HG03139 (cell line): Measurements from ENCODE around the gene C22orf39.

Experiments
- ATAC-seq: cut with Tn5 transposase; IDR thresholded peaks from one replicate; pipeline ENCODE4 v1.9.1; 2021; ENCODE audit not compliant: unreplicated experiment

Gene C22orf39

DNA sequence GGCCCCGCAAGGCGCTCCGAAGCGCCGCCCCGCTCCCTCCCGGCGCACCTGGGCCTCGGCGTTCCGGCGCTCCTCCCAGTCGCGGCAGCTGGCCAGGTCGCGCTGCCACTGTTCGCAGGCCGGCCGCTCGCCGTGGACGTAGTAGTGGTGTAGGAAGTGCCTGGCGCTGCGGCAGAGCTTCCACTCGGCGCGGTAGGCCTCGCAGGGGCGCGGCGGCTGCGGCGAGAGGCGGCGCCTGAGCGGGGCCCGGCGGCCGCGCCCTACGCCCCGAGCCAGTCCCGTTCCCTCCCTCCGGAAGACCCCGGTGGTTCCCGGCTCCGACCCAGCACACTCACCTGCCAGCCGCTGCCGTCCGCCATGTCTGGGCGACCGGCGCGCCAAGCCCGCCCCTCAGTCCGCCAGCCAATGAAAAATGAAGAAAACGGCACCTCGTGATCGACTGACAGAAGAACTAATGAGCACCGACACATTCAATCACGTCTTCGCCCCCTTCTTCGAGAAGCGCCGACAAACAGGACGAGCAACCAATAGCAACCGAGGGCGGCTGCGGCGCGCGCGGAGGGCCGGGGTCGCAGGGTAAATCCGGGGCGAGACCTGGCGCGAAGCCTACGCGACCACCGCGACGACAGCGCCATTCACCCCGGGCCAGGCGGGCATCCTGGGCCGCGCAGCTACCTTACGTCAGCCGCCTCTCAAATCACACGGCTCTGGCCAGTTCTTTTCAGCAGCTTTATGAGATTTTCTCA lies at the start of gene C22orf39:
Gene C22orf39 (minus strand): TSS at position 382 of the 746 bp plus-strand sequence. CDS start 23 bp downstream, at position 359.
- peak; percentile 78 for ATAC-seq

DNA sequence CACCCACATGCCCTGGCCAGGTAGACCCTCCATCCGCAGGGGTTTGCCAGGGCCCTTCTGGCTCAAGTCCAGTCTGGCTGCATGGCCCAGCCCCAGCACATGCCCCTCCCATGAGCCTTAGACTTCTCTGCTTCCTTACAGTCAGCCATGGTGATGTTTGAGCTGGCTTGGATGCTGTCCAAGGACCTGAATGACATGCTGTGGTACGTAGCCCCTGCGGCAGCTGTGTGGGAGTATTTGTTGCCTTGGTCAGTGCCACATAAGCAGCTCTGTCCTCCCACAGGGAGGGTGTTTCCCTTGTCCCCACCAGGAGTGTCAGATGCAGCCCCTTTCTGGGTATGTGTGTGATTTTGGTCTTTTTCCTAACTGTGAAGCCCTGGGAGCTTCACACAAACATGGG lies 49.7 kb upstream of the C22orf39 start:
- ATAC-seq = no peak

DNA sequence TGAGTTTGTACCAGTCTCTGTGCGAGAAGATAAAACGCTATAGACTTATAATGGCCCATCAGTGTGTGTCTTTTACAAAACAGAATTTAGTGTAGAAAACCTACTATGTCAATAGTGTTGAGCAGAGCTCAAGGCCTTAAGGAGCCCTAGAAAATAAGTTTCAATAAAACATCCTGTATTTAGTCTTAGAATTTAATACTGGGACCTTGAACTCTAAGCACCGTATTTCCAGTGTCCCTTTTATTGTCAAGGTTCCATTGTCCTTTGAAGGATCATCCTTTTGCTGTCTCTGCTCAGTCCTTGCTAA lies 48.8 kb upstream of the C22orf39 start:
- no peak for ATAC-seq

- ATAC-seq = no peak
These were observed 48.2 kb upstream of the C22orf39 start for GRCh38 chr22:19495562-19496323.

- no peak for ATAC-seq
These were observed 47.2 kb upstream of the C22orf39 start for GRCh38 chr22:19494676-19495173.

GRCh38 chr22:19494001-19494560 lies 46.6 kb upstream of the C22orf39 start:
- no peak for ATAC-seq

DNA sequence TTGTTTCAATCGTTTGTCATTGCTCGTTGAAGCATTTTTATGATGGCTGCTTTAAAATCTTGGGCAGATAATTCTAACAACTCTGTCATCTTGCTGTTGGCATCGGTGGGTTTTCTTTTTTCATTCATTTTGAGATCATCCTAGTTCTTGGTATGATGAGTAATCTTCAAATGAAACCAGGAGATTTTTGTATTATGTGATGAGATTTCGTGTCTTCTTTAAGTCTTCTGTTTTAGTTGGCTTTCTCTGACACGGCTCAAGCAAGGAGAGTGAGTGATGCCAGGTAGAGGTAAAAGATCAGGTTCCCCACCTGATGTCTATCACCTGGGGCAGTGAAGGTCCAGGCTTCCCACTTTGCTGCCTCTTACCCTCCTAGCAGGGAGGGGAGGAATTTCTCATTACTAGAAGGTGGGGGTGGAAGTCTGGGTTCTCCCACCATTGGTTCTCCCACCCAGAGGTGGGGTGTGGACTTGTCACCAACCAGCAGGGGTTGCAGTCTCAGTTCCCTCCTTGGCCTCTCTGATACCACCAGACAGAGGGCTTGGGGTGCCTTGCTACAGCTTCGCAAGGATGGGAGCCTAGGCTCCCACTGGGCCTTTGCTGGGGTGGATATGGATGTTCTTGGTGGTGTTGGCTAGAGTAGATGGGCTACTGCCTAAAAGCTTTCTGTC lies 45.1 kb upstream of the C22orf39 start:
- ATAC-seq = no peak

DNA sequence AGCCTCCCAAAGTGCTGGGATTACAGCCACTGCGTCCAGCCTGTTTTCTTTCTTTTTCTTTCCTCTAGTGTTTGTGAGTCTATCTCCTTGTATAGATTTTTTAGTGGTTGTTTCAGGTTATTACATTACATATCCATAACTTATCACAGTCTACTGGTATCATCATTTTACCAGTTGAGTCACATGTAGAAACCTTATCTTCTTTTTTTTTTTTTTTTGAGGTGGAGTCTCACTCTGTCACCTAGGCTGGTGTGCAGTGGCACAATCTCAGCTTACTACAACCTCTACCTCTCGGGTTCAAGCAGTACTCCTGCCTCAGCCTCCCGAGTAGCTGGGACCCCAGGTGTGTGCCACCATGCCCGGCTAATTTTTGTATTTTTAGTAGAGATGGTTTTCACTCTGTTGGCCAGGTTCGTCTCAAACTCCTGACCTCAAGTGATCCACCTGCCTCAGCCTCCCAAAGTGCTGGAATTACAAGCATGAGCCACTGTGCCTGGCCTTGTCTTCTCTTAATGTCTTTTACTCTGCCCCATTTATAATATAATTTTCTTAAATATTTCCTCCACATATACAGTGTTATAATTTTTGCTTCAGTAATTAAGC lies 43.2 kb upstream of the C22orf39 start:
- no peak for ATAC-seq

DNA sequence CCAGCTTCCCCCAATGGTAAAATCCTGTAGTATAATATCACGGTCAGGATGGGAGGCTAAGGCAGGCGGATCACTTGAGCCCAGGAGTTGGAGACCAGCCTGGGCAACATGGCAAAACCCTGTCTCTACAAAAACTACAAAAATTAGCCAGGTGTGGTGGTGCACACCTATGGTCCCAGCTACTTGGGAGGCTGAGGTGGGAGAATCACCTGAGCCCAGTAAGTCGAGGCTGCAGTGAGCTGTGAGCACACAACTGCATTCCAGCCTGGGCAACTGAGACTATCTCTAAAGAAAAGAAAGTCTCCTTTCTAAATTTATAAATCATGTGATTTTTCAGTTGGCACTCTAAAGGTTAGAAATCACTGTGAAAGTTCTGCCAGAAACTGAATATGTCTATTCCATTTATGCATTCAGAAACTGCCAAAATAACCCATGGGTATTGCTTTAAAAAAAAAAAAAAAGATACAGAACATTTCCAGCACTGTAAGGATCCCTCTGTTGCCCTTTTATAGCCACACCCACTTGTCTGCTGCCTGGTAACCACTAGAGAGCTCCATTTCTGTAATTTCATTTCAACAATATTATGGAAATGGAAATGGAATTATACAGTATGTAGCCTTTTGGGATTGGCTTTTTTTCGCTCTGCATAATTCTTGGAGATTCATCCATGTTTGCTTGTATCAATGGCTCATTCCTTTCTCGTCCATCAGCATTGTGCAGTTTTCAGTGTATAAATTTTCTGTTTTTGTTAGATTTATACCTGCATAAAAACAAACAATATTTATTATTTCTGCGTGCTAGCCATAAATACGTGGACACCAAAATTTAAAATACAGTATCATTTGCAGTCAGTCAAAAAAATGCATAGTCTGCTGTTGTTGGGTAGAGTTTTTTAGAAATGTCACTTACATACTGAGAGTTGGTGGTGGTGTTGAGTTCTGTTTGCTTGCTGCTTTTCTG lies 41.7 kb upstream of the C22orf39 start:
- ATAC-seq = no peak

GRCh38 chr22:19488285-19488684 lies 40.8 kb upstream of the C22orf39 start:
- ATAC-seq = no peak

DNA sequence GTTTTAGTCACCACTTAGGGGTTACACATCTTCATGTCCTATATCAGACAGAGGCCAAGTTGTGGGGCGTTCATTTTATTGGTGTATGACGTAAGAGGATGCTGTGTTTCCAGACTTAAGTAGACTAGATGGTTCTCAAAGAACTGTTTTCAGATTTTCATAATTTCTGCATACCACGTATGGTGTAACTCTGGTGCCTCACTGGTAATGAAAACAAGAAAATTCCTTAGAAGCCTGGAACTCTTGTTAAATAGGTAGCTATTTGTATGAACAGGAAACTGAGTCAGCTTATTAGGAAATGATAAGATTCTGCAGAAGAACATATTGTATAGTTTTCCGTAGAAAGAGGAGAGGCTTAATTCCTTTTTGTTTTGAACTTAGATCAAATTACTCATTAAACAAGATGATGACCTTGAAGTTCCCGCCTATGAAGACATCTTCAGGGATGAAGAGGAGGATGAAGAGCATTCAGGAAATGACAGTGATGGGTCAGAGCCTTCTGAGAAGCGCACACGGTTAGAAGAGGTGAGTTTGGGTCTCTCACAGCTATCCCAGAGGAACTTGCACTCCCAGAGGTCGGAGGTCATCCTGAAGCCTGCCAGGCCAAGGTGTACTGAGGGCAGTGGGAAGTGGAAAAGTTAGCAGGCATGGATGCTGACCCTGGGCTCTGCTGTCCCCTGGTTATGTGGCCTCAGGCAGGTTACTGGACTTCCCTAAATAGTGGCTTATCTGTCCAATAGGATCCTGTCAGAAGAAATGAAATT lies 36.2 kb upstream of the C22orf39 start:
- no peak for ATAC-seq

DNA sequence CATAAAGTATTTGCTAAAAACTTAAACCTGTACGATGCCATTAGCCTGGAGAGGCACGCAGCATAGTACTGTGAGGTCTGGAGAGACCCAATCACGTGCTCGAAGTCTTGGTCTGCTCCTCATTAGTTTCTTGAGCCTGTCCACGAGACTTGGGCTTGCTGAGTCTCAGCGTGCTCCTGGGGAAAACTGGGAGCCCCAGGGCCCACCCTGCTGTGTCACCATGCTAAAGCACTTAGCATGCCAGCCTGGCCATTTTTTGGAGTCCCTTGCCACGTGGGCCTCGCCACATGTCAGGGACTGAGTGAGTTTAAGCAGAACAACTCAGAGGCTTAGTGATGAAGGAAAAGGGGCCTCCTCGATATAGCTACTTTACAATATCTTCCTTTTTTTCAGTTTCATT lies 34.8 kb upstream of the C22orf39 start:
- no peak for ATAC-seq

GRCh38 chr22:19480789-19481188 lies 33.3 kb upstream of the C22orf39 start:
- no peak for ATAC-seq

- ATAC-seq = no peak
These were observed 32.7 kb upstream of the C22orf39 start for GRCh38 chr22:19480173-19480568.

DNA sequence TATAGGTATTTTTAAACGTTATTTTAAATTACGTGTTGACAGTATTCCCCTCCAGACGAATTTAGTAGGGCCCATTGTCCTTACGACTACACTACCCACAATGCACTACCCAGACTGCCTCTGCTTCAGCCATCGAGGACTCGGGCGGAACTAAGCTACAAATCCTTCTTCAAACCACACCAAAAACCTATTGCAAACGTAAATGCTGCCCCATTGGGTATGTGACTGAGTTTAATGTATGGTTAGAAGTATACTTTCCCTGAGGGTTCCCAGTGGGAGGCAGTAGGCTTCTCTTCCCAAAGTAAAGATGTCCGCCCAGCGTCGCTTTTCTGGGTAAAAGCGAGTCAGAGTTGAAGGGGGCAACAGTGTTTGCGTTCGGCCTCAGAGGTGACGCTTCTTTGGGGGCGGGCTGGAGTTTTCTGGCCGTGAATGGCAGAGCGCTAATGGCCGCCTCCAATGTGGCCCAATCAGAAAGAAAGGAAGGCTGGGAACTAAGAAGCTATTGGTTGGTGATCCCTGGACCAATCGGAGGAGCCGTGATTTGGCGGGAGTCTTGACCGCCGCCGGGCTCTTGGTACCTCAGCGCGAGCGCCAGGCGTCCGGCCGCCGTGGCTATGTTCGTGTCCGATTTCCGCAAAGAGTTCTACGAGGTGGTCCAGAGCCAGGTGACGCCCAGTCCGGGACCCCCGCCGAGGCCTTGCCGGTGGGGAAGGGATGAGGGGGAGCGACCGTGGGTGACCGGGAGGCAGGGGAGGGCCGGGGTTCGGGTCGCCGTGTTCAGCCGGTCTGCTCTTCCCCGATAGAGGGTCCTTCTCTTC lies 32.1 kb upstream of the C22orf39 start, which contains the start of gene CDC45:
Gene CDC45 (plus strand): TSS at position 566 of the 818 bp plus-strand sequence. CDS start 49 bp downstream, at position 615.
- peak; percentile 86 for ATAC-seq

- peak; percentile 37 for ATAC-seq
These were observed 31.4 kb upstream of the C22orf39 start, which contains the start of gene UFD1 for GRCh38 chr22:19478901-19479354. TSS of gene UFD1 (minus strand) at chr22:19479193. CDS start at chr22:19479085, 108 bp downstream.

GRCh38 chr22:19478045-19478900 lies 30.8 kb upstream of the C22orf39 start:
- no peak for ATAC-seq
